Esophagus (tissue), 2 donors: ENCODE measurements around the gene ENTPD5. TPM values are rescaled to one million over a fixed set of nuclear protein-coding genes. Genes with fewer than 3 reads are reported as not detected.
A peak's percentile ranks its signal among the peaks of the same experiment; 100 is the strongest.

Source experiments
- H3K27ac ChIP-seq, 2 donors: one replicate each; pipeline ENCODE4 v1.5.1; 2013; ENCODE audit warnings: low read depth in 2 of 2, mild to moderate bottlenecking in 2 of 2, inconsistent platforms in 1 of 2, low read length in 1 of 2, moderate library complexity in 1 of 2
- H3K27me3 ChIP-seq, 2 donors: one replicate each; pipeline ENCODE4 v1.6.1; 2013; ENCODE audit warnings: low read length in 2 of 2, control low read depth in 1 of 2, mild to moderate bottlenecking in 1 of 2; ENCODE audit not compliant: insufficient read depth in 2 of 2, control insufficient read depth in 1 of 2
- H3K36me3 ChIP-seq, 2 donors: one replicate each; pipeline ENCODE4 v1.6.1; 2013; ENCODE audit warnings: low read length in 1 of 2; ENCODE audit not compliant: control insufficient read depth in 2 of 2, insufficient read depth in 2 of 2
- H3K4me1 ChIP-seq, 2 donors: one replicate each; pipeline ENCODE4 v1.6.1; 2013; ENCODE audit warnings: low read length in 1 of 2; ENCODE audit not compliant: control insufficient read depth in 2 of 2, insufficient read depth in 2 of 2
- H3K4me3 ChIP-seq, 2 donors: one replicate each; pipeline ENCODE4 v1.5.1; 2013; ENCODE audit warnings: low read length in 2 of 2, mild to moderate bottlenecking in 2 of 2, low read depth in 1 of 2, moderate library complexity in 1 of 2
- H3K9me3 ChIP-seq, 2 donors: one replicate each; pipeline ENCODE4 v1.6.1; 2013; ENCODE audit warnings: mild to moderate bottlenecking in 2 of 2, low read depth in 1 of 2, low read length in 1 of 2, moderate library complexity in 1 of 2; ENCODE audit not compliant: control insufficient read depth in 2 of 2, insufficient read depth in 1 of 2
- WGBS, 2 donors: extraction: QIAGEN DNeasy Blood & Tissue Kit; methylation state at CpG; one replicate each; pipeline ENCODE4 v1.1.7; 2013; 5-methylcytosine and 5-hydroxymethylcytosine counted together
- polyA plus RNA-seq, 2 donors: library from polyadenylated mRNA; stranded (reverse); fragments of 200-250 nt; gene quantifications; one replicate each; pipeline ENCODE4 v1.2.3, GENCODE V29; 2013
- donor health status: healthy with polysubstance abuse.
- donor health status: Bipolar disorder and iron deficiency.

Gene ENTPD5
- polyA plus RNA-seq, 2 donors = 8.1 to 8.3 TPM

- Histone ChIP-seq H3K36me3 (peaks cover 8 to 12% of the 10 kb centered on the region in 2 donors), H3K4me1 (peaks cover 0 to 2% of the 10 kb centered on the region in 2 donors), H3K9me3 (no peaks in the 10 kb centered on the region), H3K4me3 (no peak overlapping the region), H3K27me3 (no peaks in the 10 kb centered on the region), H3K27ac (no peak overlapping the region)
- 79 to 94% methylated on average over 1 of the region's 1 CpG for WGBS, 2 donors
Measured at GRCh38 chr14:73953731-73954130, 65.4 kb downstream of the ENTPD5 start.

- H3K4me1 ChIP-seq = peaks cover 0 to 2% of the 10 kb centered on the region in 2 donors
- H3K4me3 ChIP-seq = peak within 1 kb of the TSS; percentile 88 to 94
- H3K27me3 ChIP-seq = no peaks in the 10 kb centered on the region
- no peaks in the 10 kb centered on the region for H3K9me3 ChIP-seq
- 0 to 1% methylated on average over 70 of the region's 70 CpGs for WGBS, 2 donors
- H3K36me3 ChIP-seq = peaks cover 0 to 8% of the 10 kb centered on the region in 2 donors
- peak within 1 kb of the TSS; percentile 93 to 99 for H3K27ac ChIP-seq
Measured at GRCh38 chr14:73949752-73950734, 69.0 kb downstream of the ENTPD5 start, which contains the start of the genes COQ6 and FAM161B. COQ6 (plus strand) TSS chr14:73950302; CDS start chr14:73950333, 31 bp downstream. FAM161B (minus strand) TSS chr14:73950094; CDS start chr14:73950026, 68 bp downstream.

GRCh38 chr14:73945159-73945670 is 73.9 kb downstream of the ENTPD5 start:
- Histone ChIP-seq H3K27me3 (no peaks in the 10 kb centered on the region), H3K4me1 (no peaks in the 10 kb centered on the region), H3K36me3 (peaks cover 9 to 12% of the 10 kb centered on the region in 2 donors), H3K9me3 (no peaks in the 10 kb centered on the region), H3K4me3 (no peak overlapping the region), H3K27ac (no peak overlapping the region)
- WGBS, 2 donors = 72 to 85% methylated on average over 4 of the region's 4 CpGs

- Histone ChIP-seq H3K4me3 (no peak overlapping the region), H3K27ac (no peak overlapping the region), H3K36me3 (peaks cover 9 to 12% of the 10 kb centered on the region in 2 donors), H3K27me3 (no peaks in the 10 kb centered on the region), H3K9me3 (no peaks in the 10 kb centered on the region), H3K4me1 (no peaks in the 10 kb centered on the region)
- WGBS, 2 donors = 76 to 90% methylated on average over 17 of the region's 17 CpGs
Measured at GRCh38 chr14:73944432-73945158, 74.5 kb downstream of the ENTPD5 start.

- Histone ChIP-seq H3K27me3 (no peaks in the 10 kb centered on the region), H3K27ac (peak overlapping the region in 1 of 2 donors; percentile 16), H3K9me3 (no peaks in the 10 kb centered on the region), H3K4me3 (no peak overlapping the region), H3K36me3 (peaks cover 9 to 12% of the 10 kb centered on the region in 2 donors), H3K4me1 (no peaks in the 10 kb centered on the region)
- WGBS, 2 donors = 48 to 50% methylated on average over 4 of the region's 4 CpGs
Measured at GRCh38 chr14:73943083-73943482, 76.0 kb downstream of the ENTPD5 start.

GRCh38 chr14:73942180-73942579 is 76.9 kb downstream of the ENTPD5 start:
- Histone ChIP-seq H3K36me3 (peaks cover 9 to 12% of the 10 kb centered on the region in 2 donors), H3K27ac (no peak overlapping the region), H3K4me3 (no peak overlapping the region), H3K4me1 (no peaks in the 10 kb centered on the region), H3K9me3 (no peaks in the 10 kb centered on the region), H3K27me3 (no peaks in the 10 kb centered on the region)
- WGBS, 2 donors = 89 to 92% methylated on average over 7 of the region's 7 CpGs

GRCh38 chr14:73937012-73937411 is 82.1 kb downstream of the ENTPD5 start:
- Histone ChIP-seq H3K4me3 (no peak overlapping the region), H3K36me3 (peaks cover 6 to 12% of the 10 kb centered on the region in 2 donors), H3K27me3 (no peaks in the 10 kb centered on the region), H3K27ac (no peak overlapping the region), H3K9me3 (no peaks in the 10 kb centered on the region), H3K4me1 (no peaks in the 10 kb centered on the region)
- WGBS, 2 donors = 93 to 100% methylated on average over 2 of the region's 2 CpGs

GRCh38 chr14:73936548-73936947 is 82.5 kb downstream of the ENTPD5 start:
- no peak overlapping the region for H3K4me3 ChIP-seq
- 85 to 92% methylated on average over 1 of the region's 1 CpG for WGBS, 2 donors
- no peaks in the 10 kb centered on the region for H3K27me3 ChIP-seq
- H3K4me1 ChIP-seq = no peaks in the 10 kb centered on the region
- H3K9me3 ChIP-seq = no peaks in the 10 kb centered on the region
- no peak overlapping the region for H3K27ac ChIP-seq
- peaks cover 8 to 15% of the 10 kb centered on the region in 2 donors for H3K36me3 ChIP-seq

GRCh38 chr14:73935666-73936065 is 83.4 kb downstream of the ENTPD5 start:
- H3K27ac ChIP-seq = no peak overlapping the region
- no peaks in the 10 kb centered on the region for H3K9me3 ChIP-seq
- H3K36me3 ChIP-seq = peaks cover 15 to 17% of the 10 kb centered on the region in 2 donors
- H3K27me3 ChIP-seq = no peaks in the 10 kb centered on the region
- 79 to 83% methylated on average over 2 of the region's 2 CpGs for WGBS, 2 donors
- no peaks in the 10 kb centered on the region for H3K4me1 ChIP-seq
- H3K4me3 ChIP-seq = no peak overlapping the region
